ENCODE measurements around the gene TMED4. TPM values are rescaled to one million over a fixed set of nuclear protein-coding genes. Genes with fewer than 3 reads are reported as not detected.

Gene TMED4
- total and polyA plus RNA-seq, 2 donors (not counting 1 experiment from before 2014, with no cell fraction given) = 84.1 to 102 TPM

DNA sequence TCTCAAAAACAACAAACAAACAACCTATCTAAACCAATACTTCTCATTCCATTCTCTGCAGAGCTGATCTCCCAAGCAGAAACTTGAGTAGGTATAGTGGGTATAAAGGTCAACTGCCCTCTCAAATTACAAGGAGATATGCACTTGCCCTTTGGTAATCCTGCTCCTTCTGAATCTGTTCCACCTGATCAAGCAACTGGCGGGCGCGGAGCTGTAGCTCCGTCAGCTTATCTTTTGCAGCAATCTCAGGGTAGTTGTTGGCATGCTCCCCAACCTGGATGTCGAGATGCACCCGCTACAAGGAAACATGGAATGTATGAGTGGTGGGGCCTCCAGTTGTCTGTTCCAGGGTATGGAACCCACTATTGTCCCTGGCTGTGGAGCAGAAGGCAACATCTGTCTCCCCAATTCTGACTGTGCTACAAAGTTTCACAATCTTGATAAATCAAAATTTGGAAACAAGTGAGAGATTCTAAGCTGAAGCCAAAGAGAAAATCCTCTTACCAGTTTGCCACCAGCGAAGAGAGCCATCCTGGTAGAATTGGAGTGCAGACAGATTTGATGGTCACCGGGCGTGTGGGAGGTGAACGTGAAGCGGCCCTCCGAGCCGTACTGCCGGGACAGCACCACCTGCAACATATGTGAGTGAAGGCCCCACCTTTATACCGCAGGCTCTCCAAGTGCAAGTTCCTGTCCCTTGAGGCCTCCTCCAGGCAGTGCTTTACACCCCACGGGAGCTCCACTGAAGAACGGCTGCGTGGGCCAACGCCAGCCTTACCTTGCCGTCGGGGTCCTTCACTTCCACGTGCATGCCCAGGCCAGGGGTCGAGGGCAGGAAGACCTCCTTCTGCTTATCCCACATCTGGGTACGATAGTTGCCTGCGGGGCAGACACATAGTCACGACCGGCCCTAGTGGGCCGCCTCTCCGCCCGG is 819 bp downstream of the TMED4 start:
- intact Hi-C loops (cut with micrococcal nuclease) = loop anchor here (5.0 kb wide), 2 partner anchors 421 to 446 kb away; partner anchors contain the start of gene CCM2
- Histone ChIP-seq H3K4me1 (ENCODE audit: control insufficient read depth in 2 of 2, insufficient read depth in 2 of 2, low read length in 2 of 2) (peaks cover 21% of the 10 kb centered on the region in 2 donors), H3K27ac (ENCODE audit: low read length in 2 of 2) (peak overlapping the region; percentile 92 to 97), H3K9me3 (ENCODE audit: control extremely low read depth in 1 of 3, control insufficient read depth in 2 of 3, insufficient read depth in 1 of 3, low read length in 2 of 3) (no peaks in the 10 kb centered on the region), H3K4me2 (replicated peaks; ENCODE audit: low read depth, low read length, poor library complexity, severe bottlenecking) (peak overlapping the region; percentile 85), H3K27me3 (replicated peaks in 1 of 4; ENCODE audit: control extremely low read depth in 1 of 4, control insufficient read depth in 3 of 4, insufficient read depth in 4 of 4, low read length in 3 of 4) (no peaks in the 10 kb centered on the region), H3K36me3 (replicated peaks in 1 of 2; ENCODE audit: control extremely low read depth in 1 of 2, control insufficient read depth in 1 of 2, extremely low read depth in 1 of 2, insufficient read depth in 2 of 2, low read length in 1 of 2) (peaks cover 0 to 37% of the 10 kb centered on the region in 2 experiments), H4K20me1 (ENCODE audit: control insufficient read depth, insufficient read depth, low read length, poor library complexity, severe bottlenecking) (no peaks in the 10 kb centered on the region), H3K79me2 (ENCODE audit: control insufficient read depth, insufficient read depth, low read length) (peaks cover 45% of the 10 kb centered on the region), H3K4me3 (ENCODE audit: control extremely low read depth in 1 of 5, extremely low read depth in 1 of 5, insufficient read depth in 1 of 5, low read depth in 2 of 5, low read length in 4 of 5) (peak overlapping the region; percentile 40 to 97 (median 72)), H3K9ac (ENCODE audit: low read length) (peak overlapping the region; percentile 86), H2AFZ (ENCODE audit: insufficient read depth, low read depth, low read length, poor library complexity, severe bottlenecking) (peak overlapping the region; percentile 83)
- 19% methylated on average over 29 of the region's 30 CpGs for WGBS (ENCODE audit: insufficient coverage)
- Mint-ChIP-seq H3K4me1 (peaks cover 29% of the 10 kb centered on the region), H3K4me3 (peak overlapping the region; percentile 96), H3K27me3 (no peaks in the 10 kb centered on the region), H3K27ac (peak overlapping the region; percentile 99), H3K9me3 (ENCODE audit: insufficient read depth) (no peaks in the 10 kb centered on the region)
- ChIA-PET POLR2A (interaction anchor here (1.4 to 2.2 kb wide), 6 partner anchors 8 to 267 kb away, joined by 4 to 12 read pairs (median 8); partner anchors contain the start of genes DDX56, H2AZ2, NUDCD3 and OGDH), CTCF (interaction anchor here (1.5 to 3.5 kb wide), 5 partner anchors 9 to 555 kb away, joined by 3 to 29 read pairs (median 8); partner anchors contain the start of gene H2AZ2)
- DNase-seq (no peak), ATAC-seq (ENCODE audit: low read depth) (peak; percentile 1)
- no peak for TF ChIP-seq EZH2 (IDR thresholded peaks at IDR 0.05; ENCODE audit: borderline replicate concordance, insufficient read depth, low read depth, low read length, poor library complexity, severe bottlenecking)
- TF ChIP-seq, protein P1, sequence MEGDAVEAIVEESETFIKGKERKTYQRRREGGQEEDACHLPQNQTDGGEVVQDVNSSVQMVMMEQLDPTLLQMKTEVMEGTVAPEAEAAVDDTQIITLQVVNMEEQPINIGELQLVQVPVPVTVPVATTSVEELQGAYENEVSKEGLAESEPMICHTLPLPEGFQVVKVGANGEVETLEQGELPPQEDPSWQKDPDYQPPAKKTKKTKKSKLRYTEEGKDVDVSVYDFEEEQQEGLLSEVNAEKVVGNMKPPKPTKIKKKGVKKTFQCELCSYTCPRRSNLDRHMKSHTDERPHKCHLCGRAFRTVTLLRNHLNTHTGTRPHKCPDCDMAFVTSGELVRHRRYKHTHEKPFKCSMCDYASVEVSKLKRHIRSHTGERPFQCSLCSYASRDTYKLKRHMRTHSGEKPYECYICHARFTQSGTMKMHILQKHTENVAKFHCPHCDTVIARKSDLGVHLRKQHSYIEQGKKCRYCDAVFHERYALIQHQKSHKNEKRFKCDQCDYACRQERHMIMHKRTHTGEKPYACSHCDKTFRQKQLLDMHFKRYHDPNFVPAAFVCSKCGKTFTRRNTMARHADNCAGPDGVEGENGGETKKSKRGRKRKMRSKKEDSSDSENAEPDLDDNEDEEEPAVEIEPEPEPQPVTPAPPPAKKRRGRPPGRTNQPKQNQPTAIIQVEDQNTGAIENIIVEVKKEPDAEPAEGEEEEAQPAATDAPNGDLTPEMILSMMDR (IDR thresholded peaks at IDR 0.05) = no peak

Measured in B cell (primary cell).